Esophagus squamous epithelium (tissue), 5 donors: ENCODE data around the gene HES4. TPM values are rescaled to one million over a fixed set of nuclear protein-coding genes. Genes with fewer than 3 reads are reported as not detected.

Experiments used
- DNase-seq: peaks from one replicate; lab custom pipeline; 2025; lab: John Stamatoyannopoulos, UW
- H3K27ac ChIP-seq, 4 donors: fragments of 200-600 bp; sonication (generic); one replicate each; pipeline ENCODE4 v1.5.1; 2016 to 2019; ENCODE audit warnings: mild to moderate bottlenecking in 1 of 4
- H3K27me3 ChIP-seq, 4 donors: fragments of 200-600 bp; sonication (generic); 1 replicate in 3 of 4; 2 replicates in 1 of 4; pipeline versions ENCODE4 v1.5.1 to v1.6.0; 2017 to 2021; ENCODE audit warnings: antibody characterized with exemption in 1 of 4
- H3K36me3 ChIP-seq, 3 donors: fragments of 200-600 bp; sonication (generic); one replicate each; pipeline ENCODE4 v1.5.1; 2016 to 2019
- H3K4me1 ChIP-seq, 3 donors: fragments of 200-600 bp; sonication (generic); one replicate each; pipeline ENCODE4 v1.5.1; 2017 to 2019
- H3K4me3 ChIP-seq, 4 donors: fragments of 200-600 bp; sonication (generic); 1 replicate in 3 of 4; 2 replicates in 1 of 4; pipeline ENCODE4 v1.5.1; 2016 to 2019; ENCODE audit warnings: mild to moderate bottlenecking in 2 of 4, moderate library complexity in 1 of 4
- H3K9me3 ChIP-seq, 3 donors: fragments of 200-600 bp; sonication (generic); one replicate each; pipeline ENCODE4 v1.5.1; 2016 to 2019
- POLR2A ChIP-seq, 4 donors: fragments of 450-650 bp; IDR thresholded peaks; one replicate each; pipeline ENCODE4 v1.6.1; 2017; ENCODE audit warnings: antibody characterized with exemption in 4 of 4, mild to moderate bottlenecking in 4 of 4, moderate library complexity in 3 of 4
- WGBS, 2 donors: methylation state at CpG; one replicate each; pipeline ENCODE4 v1.1.5; 2018; 5-methylcytosine and 5-hydroxymethylcytosine counted together
- intact Hi-C: fragments of 100-400 bp; cut with DNase I; formaldehyde crosslinking; loops from one replicate; pipeline ENCODE4 v1.15.0; 2022
- total RNA-seq, 4 donors: library from RNA; depleted of rRNA; stranded (reverse); fragments of >200 nt; gene quantifications; one replicate each; pipeline ENCODE4 v1.1.0, GENCODE V29; 2016
- TF ChIP-seq, protein P1 (sequence below), 6 experiments: fragments of 450-650 bp in 4 of 6; fragments of 200-600 bp in 2 of 6; sonication (generic) in 2 of 6; IDR thresholded peaks; one replicate each; pipeline ENCODE4 v1.5.1; 2016 to 2019; ENCODE audit warnings: antibody characterized with exemption in 6 of 6, mild to moderate bottlenecking in 4 of 6, moderate library complexity in 4 of 6
- donor health status: DM: yes; HTN: yes; CAD: no.

The HES4 gene
- total RNA-seq, 4 donors from 2014 or later, result 15.1 to 16.2 (median 15.3) TPM

DNA sequence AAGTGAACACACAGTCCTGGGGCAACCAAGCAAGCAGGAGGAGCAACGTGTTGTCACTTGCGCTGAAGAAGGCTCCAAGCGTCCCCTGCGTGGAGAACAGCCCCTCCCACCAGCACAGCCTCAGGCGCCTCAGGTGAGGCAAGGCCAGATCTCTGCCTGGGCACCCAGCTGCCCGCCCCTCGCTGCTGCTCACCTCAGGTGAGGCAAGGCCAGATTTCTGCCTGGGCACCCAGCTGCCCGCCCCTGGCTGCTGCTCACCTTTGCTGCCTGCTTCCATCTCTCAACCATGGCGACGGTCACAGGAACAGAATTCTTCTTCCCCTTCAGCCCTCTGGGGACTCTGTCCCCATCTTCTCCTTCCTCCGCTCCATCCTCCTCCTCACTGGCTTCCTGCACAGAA is 43.3 kb downstream of the HES4 start:
- no peak overlapping the region for H3K4me3 ChIP-seq
- 72 to 92% methylated on average over 4 of the region's 11 CpGs for WGBS, 2 donors
- intact Hi-C loops, result no loop called here
- no peaks in the 10 kb centered on the region for H3K9me3 ChIP-seq
- H3K4me1 ChIP-seq, result peaks cover 26 to 45% (median 35%) of the 10 kb centered on the region in 3 donors
- H3K27ac ChIP-seq, result no peak overlapping the region
- H3K36me3 ChIP-seq, result peaks cover 49 to 57% (median 51%) of the 10 kb centered on the region in 3 donors
- peaks cover 0 to 6% (median 0%) of the 10 kb centered on the region in 4 donors for H3K27me3 ChIP-seq
- TF ChIP-seq, protein P1, sequence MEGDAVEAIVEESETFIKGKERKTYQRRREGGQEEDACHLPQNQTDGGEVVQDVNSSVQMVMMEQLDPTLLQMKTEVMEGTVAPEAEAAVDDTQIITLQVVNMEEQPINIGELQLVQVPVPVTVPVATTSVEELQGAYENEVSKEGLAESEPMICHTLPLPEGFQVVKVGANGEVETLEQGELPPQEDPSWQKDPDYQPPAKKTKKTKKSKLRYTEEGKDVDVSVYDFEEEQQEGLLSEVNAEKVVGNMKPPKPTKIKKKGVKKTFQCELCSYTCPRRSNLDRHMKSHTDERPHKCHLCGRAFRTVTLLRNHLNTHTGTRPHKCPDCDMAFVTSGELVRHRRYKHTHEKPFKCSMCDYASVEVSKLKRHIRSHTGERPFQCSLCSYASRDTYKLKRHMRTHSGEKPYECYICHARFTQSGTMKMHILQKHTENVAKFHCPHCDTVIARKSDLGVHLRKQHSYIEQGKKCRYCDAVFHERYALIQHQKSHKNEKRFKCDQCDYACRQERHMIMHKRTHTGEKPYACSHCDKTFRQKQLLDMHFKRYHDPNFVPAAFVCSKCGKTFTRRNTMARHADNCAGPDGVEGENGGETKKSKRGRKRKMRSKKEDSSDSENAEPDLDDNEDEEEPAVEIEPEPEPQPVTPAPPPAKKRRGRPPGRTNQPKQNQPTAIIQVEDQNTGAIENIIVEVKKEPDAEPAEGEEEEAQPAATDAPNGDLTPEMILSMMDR (IDR thresholded peaks at IDR 0.05), result no peak
- DNase-seq, result no peak

DNA sequence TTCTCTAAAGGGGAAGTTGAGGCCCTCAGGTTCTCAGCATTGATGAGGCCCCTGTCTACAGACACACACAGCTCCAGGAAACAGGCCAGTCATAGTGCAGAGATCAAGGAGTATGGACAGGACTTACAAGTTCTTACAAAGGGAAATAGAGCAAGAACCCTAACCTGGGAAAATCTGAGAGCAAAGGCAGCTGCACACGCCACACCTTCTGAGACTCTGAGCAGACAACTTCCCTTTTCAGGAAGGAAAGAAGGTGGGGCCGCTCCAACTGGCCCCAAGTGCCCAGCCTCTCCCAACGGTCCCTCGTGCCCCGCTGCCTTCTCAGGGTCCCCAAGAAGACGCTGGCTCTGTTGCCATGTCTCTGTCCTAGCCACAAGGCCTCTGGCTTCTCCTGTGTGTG is 44.4 kb downstream of the HES4 start:
- no peak for TF ChIP-seq POLR2A (IDR thresholded peaks at IDR 0.05)
- TF ChIP-seq, protein P1 (IDR thresholded peaks at IDR 0.05), result no peak
- 77 to 82% methylated on average over 6 of the region's 6 CpGs for WGBS, 2 donors
- peaks cover 57 to 68% (median 58%) of the 10 kb centered on the region in 3 donors for H3K36me3 ChIP-seq
- H3K9me3 ChIP-seq, result no peaks in the 10 kb centered on the region
- DNase-seq, result no peak
- peaks cover 22 to 36% (median 29%) of the 10 kb centered on the region in 3 donors for H3K4me1 ChIP-seq
- no peak overlapping the region for H3K4me3 ChIP-seq
- no peak overlapping the region for H3K27ac ChIP-seq
- peaks cover 0 to 6% (median 0%) of the 10 kb centered on the region in 4 donors for H3K27me3 ChIP-seq
- intact Hi-C loops, result no loop called here

DNA sequence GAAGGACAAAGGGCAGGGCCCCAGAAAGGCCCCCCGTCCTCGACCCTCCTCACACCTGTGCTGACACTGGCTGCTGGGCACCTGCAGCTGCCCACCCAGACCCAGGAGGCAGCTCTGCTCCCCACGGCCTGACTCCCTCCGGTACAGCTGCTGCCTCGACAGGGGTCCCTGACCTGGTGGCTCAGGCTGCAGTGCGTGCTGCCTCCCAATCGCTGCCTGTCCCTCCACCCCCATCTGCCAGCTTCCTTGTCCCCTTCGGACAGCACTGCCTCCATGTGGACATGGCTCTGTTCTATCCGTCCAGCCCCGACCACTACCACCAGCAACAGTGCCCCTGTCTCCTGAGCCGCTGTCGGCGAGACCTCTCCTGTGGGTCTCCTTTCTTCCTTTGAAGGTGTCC is 45.0 kb downstream of the HES4 start:
- Histone ChIP-seq H3K4me3 (no peak overlapping the region), H3K9me3 (no peaks in the 10 kb centered on the region), H3K27me3 (peaks cover 0 to 6% (median 0%) of the 10 kb centered on the region in 4 donors), H3K4me1 (peaks cover 18 to 32% (median 26%) of the 10 kb centered on the region in 3 donors), H3K27ac (no peak overlapping the region), H3K36me3 (peaks cover 57 to 73% (median 60%) of the 10 kb centered on the region in 3 donors)
- WGBS, 2 donors, result 88 to 90% methylated on average over 12 to 13 of the region's 13 CpGs
- DNase-seq, result no peak
- intact Hi-C loops, result no loop called here
- TF ChIP-seq, protein P1 (IDR thresholded peaks at IDR 0.05), result no peak
- TF ChIP-seq POLR2A (IDR thresholded peaks at IDR 0.05), result no peak

DNA sequence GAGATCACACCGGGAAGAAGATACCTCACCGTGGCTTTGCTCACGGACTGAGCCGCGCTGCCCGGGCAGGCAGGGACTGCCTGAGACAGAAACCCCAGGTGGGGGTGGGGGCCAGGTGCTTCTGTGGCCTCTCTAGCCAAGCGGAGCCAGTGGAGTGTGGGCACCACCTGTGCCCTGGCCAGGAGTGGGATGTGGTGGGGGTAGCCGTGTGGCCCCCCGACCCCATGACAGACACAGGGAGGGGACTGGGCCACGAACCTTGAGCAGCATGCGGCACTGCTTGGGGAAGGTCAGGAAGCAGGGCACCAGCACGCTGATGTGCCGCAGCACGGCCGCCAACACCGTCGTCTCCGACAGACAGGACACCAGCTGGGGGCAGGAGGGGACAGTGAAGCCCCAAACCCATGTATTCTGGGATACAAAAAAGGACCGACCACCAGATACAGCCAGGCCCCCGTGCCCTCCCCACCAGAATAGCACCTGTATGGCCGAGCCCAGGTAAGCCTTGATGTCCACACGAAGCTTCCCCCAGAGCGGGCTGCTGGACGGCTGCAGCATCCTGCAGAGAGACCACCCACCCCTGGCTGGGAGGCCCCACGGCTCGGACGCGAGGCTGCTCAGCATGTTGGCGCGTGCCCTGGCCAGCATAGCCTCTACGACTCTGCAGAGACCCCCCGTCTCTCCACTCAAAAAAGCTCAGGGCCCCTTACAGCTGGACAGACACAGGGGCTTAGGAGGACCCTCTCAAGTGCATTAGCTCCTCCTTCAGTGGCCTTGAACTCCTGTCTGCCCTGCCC is 46.2 kb downstream of the HES4 start:
- no peaks in the 10 kb centered on the region for H3K9me3 ChIP-seq
- H3K4me1 ChIP-seq, result peaks cover 13 to 24% (median 19%) of the 10 kb centered on the region in 3 donors
- intact Hi-C loops, result no loop called here
- no peak for DNase-seq
- 81 to 100% methylated on average over 2 to 12 of the region's 32 CpGs for WGBS, 2 donors
- H3K36me3 ChIP-seq, result peaks cover 65 to 85% (median 68%) of the 10 kb centered on the region in 3 donors
- H3K27me3 ChIP-seq, result no peaks in the 10 kb centered on the region
- TF ChIP-seq POLR2A (IDR thresholded peaks at IDR 0.05), result no peak
- TF ChIP-seq, protein P1 (IDR thresholded peaks at IDR 0.05), result no peak
- H3K27ac ChIP-seq, result no peak overlapping the region
- H3K4me3 ChIP-seq, result no peak overlapping the region

DNA sequence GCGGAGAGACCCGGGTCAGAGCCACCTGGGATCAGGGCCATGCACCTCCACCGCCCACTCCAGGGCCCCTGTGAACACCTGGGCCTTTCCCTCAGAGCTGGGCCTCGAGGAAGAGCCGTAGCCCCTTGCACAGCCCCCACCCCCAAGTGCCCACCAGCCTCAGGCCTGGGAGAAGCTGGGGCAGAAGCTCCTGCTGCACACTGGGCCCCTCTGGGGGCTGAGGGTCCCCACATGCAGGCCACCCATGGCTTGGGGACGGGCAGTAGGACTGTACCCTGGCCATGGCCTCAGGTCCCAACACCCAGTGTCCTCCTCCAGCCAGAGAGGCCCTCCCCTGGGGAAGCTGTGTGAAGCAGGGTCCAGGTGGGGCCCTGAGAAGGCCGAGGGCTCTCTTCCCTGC is 47.3 kb downstream of the HES4 start:
- DNase-seq, result no peak
- TF ChIP-seq, protein P1 (IDR thresholded peaks at IDR 0.05), result no peak
- no peak for TF ChIP-seq POLR2A (IDR thresholded peaks at IDR 0.05)
- H3K4me3 ChIP-seq, result no peak overlapping the region

More for the DNA sequence above, 47.3 kb downstream of the HES4 start:
- Histone ChIP-seq H3K27me3 (no peaks in the 10 kb centered on the region), H3K4me1 (peaks cover 4 to 12% (median 9%) of the 10 kb centered on the region in 3 donors), H3K9me3 (no peaks in the 10 kb centered on the region), H3K27ac (no peak overlapping the region), H3K36me3 (peaks cover 72 to 96% (median 79%) of the 10 kb centered on the region in 3 donors)
- 83% methylated on average over 4 of the region's 7 CpGs; no CpG with 5 or more reads in 1 of the 2 donors for WGBS, 2 donors
- intact Hi-C loops, result no loop called here
